GM20431 (cell line): ENCODE data around the gene CD93.

ENCODE experiments used
- in situ Hi-C: fragments of 300-500 bp; cut with MseI, MboI; formaldehyde crosslinking; loops from one replicate; pipeline ENCODE4 v1.15.0; 2020; ENCODE audit warnings: low sequenced_read_pairs; ENCODE audit not compliant: unreplicated experiment

Gene CD93, protein sequence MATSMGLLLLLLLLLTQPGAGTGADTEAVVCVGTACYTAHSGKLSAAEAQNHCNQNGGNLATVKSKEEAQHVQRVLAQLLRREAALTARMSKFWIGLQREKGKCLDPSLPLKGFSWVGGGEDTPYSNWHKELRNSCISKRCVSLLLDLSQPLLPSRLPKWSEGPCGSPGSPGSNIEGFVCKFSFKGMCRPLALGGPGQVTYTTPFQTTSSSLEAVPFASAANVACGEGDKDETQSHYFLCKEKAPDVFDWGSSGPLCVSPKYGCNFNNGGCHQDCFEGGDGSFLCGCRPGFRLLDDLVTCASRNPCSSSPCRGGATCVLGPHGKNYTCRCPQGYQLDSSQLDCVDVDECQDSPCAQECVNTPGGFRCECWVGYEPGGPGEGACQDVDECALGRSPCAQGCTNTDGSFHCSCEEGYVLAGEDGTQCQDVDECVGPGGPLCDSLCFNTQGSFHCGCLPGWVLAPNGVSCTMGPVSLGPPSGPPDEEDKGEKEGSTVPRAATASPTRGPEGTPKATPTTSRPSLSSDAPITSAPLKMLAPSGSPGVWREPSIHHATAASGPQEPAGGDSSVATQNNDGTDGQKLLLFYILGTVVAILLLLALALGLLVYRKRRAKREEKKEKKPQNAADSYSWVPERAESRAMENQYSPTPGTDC

DNA sequence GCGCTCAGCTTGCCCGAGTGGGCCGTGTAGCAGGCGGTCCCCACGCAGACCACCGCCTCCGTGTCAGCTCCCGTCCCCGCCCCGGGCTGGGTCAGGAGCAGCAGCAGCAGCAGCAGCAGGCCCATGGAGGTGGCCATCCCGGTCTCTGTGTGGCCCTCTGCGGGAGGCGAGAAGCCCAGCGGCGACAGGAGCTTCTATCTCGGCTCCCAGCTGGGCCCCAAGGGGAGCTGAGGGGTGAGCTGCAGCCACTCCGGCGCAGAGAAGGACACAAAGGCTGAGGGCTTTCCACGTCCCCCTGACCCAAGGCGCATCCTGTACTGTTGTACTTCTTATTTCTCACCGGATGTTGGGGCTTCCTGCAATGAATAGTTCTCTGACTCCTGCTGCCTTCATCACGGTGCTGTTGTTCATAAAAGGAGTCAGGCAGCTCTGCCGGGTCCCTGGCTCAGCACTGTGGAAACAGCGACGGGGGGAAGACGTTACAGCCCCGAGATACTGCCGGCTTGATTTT lies at the start of gene CD93:
Gene CD93, minus strand, starts transcription at position 269 of the 511 bp plus-strand sequence. Its CDS starts 132 bp downstream, at position 137.
- in situ Hi-C loops: no loop called here

DNA sequence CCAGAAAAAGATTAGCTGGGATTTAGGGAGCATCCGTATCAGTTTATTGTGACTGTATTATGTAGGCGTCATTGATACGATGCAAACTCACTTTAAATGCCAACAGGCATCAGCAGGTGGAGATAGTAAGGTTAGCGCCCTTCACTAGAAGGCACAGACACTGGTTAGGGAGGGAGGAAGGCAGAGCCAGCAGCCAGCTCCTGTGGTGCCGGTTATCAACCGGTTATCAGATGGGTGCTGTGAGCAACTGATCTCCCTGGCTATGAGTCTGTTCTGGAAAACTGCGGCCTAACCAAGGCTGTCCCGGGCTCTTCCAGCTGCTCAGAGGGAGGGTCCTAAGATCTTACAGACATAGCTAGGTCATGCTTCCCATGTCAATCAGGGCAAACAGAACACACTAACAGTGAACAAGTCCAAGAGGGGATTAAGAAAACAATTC lies 47.5 kb upstream of the CD93 start:
- in situ Hi-C loops: no loop called here

DNA sequence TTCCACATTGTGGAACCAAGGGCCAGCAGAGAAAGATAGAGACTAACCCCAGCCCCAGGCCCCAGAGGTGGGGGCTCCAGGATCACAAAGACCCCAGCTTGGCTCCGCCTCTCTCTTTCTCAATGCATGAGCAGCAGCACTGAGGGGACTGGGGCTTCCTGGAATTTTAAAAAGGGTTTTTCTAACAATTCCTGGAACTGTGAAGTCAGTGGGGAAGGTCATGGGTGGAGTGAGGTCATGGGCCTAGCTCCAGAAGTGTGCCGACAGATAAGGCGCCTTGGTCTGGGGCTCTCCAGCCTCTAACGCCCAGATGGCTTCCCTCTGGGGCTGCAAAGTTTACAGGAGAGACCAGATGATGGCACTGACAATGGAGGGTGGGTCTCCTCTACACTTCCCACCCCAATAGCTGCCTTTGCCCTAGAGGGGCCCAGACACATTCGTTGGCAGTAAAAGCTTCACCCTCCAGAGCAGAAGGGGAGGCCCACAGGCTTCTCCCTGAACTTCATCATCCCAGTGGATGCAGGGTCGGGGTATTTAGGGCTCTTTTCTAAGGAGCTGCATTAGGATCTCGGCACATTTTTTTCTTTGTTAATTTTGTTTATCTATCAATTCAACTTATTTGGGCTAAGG lies 46.9 kb upstream of the CD93 start:
- in situ Hi-C loops: no loop called here

DNA sequence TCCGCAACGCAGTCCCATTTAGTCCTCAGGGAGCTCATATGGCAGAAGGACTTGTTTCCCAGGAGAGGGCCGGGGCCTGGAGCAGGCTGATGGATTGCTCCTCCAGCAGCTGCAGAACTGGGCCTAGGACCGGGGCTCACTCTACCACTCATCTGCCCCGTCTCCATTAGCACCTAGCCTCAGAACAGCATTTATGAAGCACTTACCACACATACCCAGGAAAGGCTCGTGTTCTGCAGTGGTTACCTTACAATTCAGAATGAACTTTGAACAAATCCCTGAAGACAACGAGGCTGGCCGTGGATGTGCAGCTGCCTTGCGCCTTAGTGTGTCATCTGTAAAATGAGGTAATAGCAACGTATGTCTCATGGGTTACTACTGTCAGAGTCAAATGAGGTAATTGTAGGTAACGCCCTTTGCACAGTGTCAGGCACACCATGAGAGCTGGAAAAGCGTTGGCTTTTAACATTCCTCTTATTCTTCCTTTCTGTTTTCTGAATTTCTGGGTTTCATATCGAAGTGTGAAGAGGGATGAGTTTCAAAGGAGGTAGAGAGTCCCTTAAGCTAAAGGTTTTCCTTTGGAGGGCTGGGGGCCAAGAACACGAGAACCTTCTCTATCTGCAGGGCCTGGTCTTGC lies 46.3 kb upstream of the CD93 start:
- in situ Hi-C loops: no loop called here

DNA sequence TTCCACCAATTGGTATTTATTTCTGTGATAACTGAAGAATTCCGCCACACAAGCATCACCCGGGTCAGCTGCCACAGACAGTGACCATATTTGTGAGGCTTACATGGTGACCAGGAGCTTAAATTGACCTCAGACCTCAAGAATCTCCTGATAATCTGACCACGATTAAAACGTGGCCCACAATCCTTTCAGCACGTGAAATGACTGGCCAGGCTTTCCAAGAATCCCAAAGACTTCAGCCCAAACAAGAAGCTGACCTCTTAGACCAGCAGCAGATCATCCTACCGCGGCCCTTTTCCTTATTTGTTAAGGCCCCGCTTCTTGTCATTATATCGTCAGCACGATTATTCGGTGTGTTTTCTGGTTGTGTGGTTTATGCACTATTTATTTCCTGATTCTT lies 45.6 kb upstream of the CD93 start:
- in situ Hi-C loops: no loop called here

DNA sequence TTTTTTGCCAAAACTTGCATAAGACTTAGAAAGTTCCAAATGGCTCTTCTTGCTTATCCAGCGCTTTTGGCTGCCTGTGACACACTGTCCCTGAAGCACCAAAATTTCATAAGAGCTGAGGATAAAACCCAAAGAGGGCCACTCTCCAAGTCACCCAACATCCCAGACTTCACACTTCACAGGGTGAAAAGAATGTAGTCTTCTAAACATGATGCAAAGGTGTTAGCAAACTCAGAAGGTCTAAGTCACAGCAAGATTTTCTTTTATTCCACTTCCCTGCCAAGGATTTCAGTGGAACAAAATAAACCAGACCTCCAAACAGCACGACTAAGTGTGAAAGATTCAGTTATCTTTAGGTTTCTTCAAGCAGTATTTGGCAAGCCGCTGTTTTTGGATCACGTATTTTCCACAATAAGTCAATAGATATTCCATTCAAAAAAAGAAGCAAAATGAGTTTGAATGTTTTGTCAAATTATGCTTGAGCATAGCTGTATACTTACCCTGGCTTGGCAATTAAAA lies 44.6 kb upstream of the CD93 start:
- in situ Hi-C loops: no loop called here

DNA sequence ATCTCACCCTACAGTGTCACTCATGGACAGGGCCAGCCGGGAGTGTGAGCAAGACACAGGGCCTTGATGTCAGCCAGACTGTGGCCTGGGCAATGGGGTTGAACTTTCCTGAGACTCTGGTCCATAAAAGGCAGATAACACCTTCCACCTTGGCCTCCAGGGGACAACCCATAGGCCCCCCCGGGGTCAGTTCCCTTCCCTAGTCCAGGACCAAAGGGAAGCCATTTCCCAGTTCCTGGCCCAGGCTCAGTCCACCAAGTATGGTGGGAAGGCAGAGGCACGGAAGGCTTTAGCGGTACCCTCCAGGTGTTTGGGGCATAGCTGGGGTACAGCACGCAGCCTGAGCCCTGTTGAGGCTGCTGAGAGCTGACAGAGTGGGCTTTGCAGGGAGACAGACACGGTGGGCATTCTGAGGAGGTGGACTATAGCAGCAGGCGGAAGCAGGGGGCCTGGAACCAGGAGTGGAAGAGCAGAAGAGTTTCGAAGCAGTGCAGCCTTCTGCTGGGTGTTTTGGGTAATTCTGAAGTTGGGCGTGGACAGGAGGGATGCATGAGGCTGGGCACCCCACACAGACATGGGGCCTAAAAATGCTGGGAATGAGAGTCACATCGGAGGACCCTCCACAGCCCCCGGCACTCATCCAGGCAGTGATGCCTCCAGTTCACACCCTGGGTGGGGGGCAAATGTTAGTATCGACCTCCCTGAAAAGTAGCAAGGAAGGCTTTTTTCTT lies 43.9 kb upstream of the CD93 start:
- in situ Hi-C loops: no loop called here

DNA sequence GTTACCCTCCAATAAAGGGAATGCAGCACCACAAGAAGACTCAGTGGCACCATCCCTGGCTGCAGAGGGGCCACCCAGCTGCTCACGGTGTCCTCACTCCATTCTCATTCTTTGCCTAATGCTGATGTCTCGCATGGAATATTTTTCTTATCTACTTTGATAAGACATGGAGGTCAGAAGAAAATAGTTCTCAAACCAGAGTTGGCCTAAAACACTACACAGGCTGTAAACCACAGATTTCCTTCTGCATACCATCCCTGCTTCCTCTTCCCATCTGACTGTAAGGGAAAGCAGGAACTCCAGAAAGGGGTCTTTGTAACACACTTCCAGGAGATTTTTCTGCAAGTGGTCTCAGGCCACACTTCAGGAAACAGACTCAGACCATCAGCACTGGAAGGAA lies 43.1 kb upstream of the CD93 start:
- in situ Hi-C loops: no loop called here

DNA sequence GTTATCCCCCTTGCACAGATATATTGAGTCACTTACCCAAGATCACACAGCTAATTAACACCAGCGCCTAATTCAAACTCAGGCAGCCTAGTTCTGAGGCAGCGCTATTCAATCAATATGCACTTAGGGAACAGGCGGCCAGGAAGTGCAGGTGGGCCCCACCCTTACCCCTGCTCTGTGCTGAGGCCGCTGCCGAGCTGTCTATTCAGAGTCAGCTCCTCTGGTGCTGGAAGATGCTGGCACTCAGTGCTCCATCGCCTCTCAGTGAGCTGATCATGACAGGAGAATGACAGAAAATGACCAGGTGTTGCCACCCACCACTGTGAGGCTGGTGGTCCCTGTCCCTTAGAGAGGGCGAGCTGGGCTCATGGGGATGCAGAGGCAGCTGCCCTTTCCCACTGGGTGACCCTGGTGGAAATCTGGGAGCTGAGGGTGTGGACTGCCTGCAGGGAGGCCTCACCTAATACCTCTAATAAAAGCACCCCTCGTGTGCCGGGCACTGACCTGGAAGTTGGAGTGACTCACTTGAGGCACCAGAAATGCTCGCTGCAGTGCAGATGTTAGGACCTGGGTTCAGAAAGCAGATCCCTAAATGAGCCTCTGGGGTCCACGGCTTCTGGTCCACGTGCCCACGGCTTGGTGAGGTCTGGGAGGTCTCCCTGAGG lies 42.5 kb upstream of the CD93 start:
- in situ Hi-C loops: no loop called here

DNA sequence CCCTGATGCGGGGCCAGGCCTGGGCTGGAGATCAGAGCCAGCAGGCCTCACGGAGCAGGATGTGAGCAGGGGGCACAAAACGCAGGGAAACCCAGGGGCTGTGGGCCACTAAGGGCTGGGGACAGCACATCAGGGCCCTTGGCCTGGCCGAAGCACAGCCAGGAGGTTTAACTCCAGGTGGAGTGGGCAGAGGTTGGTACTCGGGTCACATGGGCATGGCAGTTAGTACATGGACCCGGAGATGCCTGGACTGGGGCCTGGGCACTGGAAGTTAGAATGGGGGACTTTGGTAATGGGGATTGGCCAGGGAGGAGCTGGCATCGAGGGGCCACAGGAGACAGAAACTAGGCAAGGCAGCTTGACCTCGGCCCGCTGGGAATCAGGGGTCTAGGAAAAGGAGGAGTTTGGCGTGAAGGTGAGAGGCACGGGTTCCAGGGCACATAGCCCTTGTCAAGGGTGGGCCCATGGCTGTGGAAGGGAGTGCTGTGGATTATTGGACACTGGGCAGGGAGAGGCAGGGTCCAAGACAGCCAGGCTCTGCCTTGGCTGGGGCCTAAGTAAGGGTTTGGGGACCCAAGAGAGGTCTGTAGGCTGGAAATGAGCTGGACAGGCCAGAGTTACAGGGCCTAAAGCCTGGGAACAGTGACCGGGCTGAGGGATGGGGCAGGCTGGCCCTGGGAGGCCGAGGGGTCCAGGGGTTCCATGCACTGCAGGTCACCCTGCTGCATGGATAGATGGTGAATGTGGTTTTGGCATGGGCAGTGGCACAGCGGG lies 41.6 kb upstream of the CD93 start:
- in situ Hi-C loops: no loop called here

DNA sequence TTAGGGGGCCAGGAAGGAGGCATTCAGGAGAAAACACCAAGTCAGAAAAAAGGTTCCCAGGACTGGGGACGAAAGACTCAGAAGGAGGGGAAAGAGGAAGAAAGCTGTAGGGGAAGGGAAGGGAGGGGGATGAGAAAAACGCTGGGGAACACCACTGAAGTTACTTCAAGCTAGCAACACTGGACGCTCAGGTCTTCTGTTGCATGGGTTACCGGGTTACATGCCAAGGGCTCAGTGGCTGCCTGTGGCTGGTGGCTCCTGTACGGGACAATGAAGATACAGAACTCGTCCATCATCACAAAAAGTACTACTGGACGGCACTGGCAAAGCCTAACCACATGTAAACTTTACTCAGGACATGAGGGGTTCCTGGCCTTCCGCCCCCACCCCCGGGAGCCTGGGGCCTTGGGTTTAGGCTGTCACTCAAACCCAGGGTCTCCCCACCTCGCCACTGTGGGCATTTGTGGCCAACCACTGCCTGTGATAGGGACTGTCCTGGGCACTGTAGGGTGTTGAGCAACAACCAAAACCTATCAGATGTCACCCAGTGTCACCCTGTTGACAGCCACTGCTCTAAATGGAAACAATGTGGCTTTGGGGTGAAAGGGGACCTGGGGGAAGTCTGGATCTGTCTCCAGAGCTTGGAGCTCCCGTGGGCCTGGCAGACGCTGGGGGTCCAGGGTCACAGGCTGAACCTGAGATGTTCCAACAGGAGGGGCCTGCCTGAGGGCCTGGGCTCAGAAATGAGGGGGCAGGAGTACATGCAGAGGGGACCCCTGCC lies 40.3 kb upstream of the CD93 start:
- in situ Hi-C loops: no loop called here

DNA sequence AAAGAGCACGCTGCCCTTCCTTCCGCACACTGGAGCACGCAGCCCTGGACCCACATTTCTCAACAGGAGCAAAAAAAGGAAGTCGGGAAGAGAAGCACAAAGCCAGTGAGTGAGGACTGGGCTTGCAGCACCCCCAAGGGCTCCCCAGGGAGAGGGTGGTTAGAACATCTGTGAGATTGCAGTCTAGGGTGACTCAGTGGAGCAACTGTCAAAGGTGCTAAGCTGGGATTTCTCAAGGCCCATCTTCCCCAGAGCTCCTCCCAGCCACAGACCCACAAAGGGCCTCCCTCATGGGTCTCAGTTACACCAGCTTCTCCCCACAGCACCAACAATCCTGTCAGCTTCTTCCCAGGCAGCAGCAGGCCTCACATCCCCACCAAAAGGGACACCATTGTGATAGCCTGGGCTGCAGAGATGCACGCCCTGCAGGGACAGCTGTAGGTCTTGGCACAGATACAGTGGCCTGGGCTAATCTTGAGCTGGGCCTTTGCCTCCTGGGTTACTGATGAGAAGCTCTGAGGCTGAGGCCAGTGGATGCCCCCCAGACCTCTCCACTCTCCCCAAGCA lies 39.6 kb upstream of the CD93 start:
- in situ Hi-C loops: no loop called here

DNA sequence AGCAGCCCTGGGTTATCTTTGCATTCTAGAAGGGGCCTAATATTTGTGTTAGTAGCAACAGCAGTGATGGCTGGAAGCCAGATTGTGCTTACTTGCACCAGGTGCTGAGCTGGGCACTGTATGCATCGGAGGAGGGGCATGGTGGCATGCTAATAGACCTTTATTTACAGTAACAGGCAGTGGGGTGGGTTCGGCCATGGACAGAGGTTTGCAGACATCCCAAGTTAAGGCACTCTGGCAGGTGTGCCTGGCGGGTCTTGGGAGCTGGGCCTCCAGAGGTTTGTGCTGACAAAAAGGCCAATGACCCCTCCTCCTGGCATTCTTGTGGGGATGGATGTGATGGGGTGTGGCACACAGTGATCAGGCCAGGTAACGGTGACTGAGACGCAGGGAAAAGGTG lies 39.0 kb upstream of the CD93 start:
- in situ Hi-C loops: no loop called here

DNA sequence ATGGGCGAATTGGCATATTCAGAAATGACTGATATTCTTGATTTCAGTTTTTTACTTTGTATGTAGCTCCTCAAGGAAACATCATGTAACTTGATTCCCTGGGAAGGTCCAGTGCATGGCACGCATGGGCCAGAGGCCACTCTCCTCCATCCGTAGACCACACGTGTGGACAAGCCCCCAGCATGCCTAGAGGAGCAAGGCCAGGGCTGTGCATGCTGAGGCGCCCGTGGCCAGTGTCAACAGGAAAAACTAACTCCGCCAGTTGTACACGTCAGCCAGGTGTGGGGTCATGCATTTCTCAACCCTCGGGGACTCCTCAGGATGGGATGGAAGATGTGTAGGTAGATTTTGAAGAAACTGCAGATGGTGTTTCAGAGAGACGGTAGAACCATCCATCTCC lies 37.8 kb upstream of the CD93 start:
- in situ Hi-C loops: no loop called here

DNA sequence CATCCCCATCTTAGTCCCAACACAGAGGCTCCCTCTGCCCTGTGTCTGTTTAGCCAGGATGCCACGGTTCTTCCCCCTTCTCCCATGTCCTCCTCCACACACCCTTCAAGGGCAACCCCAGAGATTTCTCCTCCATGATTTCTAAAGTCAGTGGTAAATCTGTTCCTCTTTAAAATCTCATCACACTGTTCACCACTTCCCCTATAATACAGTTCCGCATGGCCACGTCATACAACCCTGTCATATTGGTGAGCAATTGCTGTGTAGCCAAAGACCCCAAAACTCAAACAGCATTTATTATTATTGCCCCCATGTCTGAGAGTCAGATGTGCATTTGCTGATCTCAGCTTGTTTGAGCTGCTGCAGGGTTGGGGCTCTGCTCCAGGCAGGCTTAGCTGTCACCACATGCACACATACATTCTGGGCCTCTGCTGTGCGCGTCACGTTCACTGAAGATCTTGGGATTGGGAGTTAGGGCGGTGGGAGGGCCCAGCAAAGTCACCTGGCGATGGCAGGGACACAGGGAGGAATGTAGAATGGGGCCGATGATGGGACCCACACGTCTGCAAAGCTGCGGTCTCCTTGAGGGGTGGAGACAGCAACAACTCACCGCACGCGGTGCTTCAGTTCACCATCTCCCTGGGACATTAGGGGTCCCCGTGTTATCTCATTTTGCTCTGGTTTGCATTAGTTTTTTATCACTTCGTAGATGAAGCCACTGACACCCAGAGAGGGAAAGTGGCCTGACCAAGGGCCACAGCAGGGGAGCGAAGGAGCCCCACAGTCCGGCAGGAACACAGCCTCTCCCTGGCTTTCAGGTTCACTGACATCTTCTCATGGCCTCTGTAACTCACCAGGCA lies 36.9 kb upstream of the CD93 start:
- in situ Hi-C loops: no loop called here

DNA sequence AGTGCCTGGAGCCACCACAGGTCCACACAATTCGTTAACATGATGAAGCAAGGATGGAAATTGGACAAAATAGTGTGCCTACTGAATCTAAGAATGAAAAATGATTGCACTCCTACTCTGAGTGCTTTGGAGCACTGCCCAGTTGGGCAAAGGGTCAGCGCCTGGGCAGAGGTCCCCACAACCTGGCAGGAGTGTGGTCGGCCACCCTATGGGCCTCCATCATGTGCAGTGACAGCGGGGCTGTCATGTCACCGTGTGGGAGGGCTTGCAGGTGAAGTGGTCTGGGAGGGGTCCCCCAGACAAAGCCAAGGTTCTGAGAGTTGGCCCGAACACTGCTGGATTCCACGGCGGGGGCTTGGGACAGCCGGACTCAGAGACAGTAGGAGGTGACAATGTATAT lies 36.2 kb upstream of the CD93 start:
- in situ Hi-C loops: no loop called here
